ENCODE measurements around the gene TSEN2. TPM values are rescaled to one million over a fixed set of nuclear protein-coding genes. Genes with fewer than 3 reads are reported as not detected.

TSEN2 gene
- total and polyA plus RNA-seq, 9 of the 15 experiments (the other 6 are each of a cell fraction or from before 2014, with no cell fraction given) = 38.5 to 76.3 (median 46.6) TPM

- TF ChIP-seq ZNF24 (IDR thresholded peaks at IDR 0.05) (peak; percentile 84; the same call in 1 of the 2 replicates), CTCF (IDR thresholded peaks at IDR 0.05 in 2 of 3, conservative IDR thresholded peaks at IDR 0.05 in 1 of 3; ENCODE audit: insufficient read depth in 2 of 3, low read depth in 1 of 3, low read length in 3 of 3) (0 out of 6 replicates have a peak, but pooled peaks of 1 of the 3 experiments have one; percentile 6), ZFX (CRISPR knock-in tag; IDR thresholded peaks at IDR 0.05) (peak; percentile 99), RBM22 (IDR thresholded peaks at IDR 0.05; ENCODE audit: low read depth, low read length, poor library complexity, severe bottlenecking) (peak; percentile 85), ZBTB5 (IDR thresholded peaks at IDR 0.05) (no peak), ATF7 (IDR thresholded peaks at IDR 0.05) (peak; percentile 92), RBBP5 (IDR thresholded peaks at IDR 0.05; ENCODE audit: borderline replicate concordance, insufficient read depth, low read length, poor library complexity, severe bottlenecking) (peak; percentile 98), MGA (IDR thresholded peaks at IDR 0.05) (peak; percentile 82), ELK3 (CRISPR knock-in tag; IDR thresholded peaks at IDR 0.05) (no peak)
Observed at GRCh38 chr3:12556690-12557472, 72.6 kb downstream of the TSEN2 start, which contains the start of gene MKRN2 (continued).

All from K562 (cell line).